Astrocyte (in vitro differentiated cells and primary cell): ENCODE measurements around the gene ADM5. TPM values are rescaled to one million over a fixed set of nuclear protein-coding genes. Genes with fewer than 3 reads are reported as not detected.

Source experiments
- DNase-seq: peaks from one replicate; pipeline ENCODE4 v3.0.0-alpha.2; 2010; ENCODE audit warnings: low read depth
- FAIRE-seq: peaks from 2 replicates; lab custom pipeline; 2011; peaks lifted over from hg19 to GRCh38; lab: Jason Lieb, UNC
- H2AFZ ChIP-seq: 2 replicates; pipeline ENCODE4 v1.6.0; 2012; ENCODE audit warnings: low read depth, low read length, inconsistent platforms
- H3K27ac ChIP-seq: 2 replicates; pipeline ENCODE4 v1.5.1; 2011; ENCODE audit warnings: low read depth, low read length, inconsistent platforms
- H3K27me3 ChIP-seq: 2 replicates; pipeline ENCODE4 v1.6.0; 2011; ENCODE audit warnings: low read length, inconsistent platforms; ENCODE audit not compliant: insufficient read depth
- H3K36me3 ChIP-seq: 2 replicates; pipeline ENCODE4 v1.5.1; 2011; ENCODE audit warnings: low read length, inconsistent platforms; ENCODE audit not compliant: insufficient read depth
- H3K4me1 ChIP-seq: 2 replicates; pipeline ENCODE4 v1.5.1; 2011; ENCODE audit warnings: low read length, inconsistent platforms; ENCODE audit not compliant: insufficient read depth
- H3K4me2 ChIP-seq: 2 replicates; pipeline ENCODE4 v1.6.0; 2012; ENCODE audit warnings: low read length, inconsistent platforms
- H3K4me3 ChIP-seq: 2 replicates; pipeline ENCODE4 v1.5.1; 2011; ENCODE audit warnings: low read depth, mild to moderate bottlenecking, low read length, inconsistent platforms; ENCODE audit not compliant: insufficient read depth
- H3K79me2 ChIP-seq: 2 replicates; pipeline ENCODE4 v1.6.0; 2012; ENCODE audit warnings: mild to moderate bottlenecking, low read length, inconsistent platforms; ENCODE audit not compliant: insufficient read depth
- H3K9ac ChIP-seq: 2 replicates; pipeline ENCODE4 v1.6.0; 2012; ENCODE audit warnings: mild to moderate bottlenecking, low read length, inconsistent platforms
- H3K9me3 ChIP-seq: 2 replicates; pipeline ENCODE4 v1.5.1; 2012; ENCODE audit warnings: low read depth, mild to moderate bottlenecking, low read length, inconsistent platforms; ENCODE audit not compliant: insufficient read depth
- H4K20me1 ChIP-seq: 2 replicates; pipeline ENCODE4 v1.6.0; 2012; ENCODE audit warnings: low read length, inconsistent platforms; ENCODE audit not compliant: insufficient read depth
- H3K27ac Mint-ChIP-seq: one replicate; pipeline ENCODE4 v1.8.0; 2021; ENCODE audit warnings: mild to moderate bottlenecking, mixed read lengths; ENCODE audit not compliant: unreplicated experiment
- H3K27me3 Mint-ChIP-seq: one replicate; pipeline ENCODE4 v1.8.0; 2021; ENCODE audit warnings: low read depth, mixed read lengths; ENCODE audit not compliant: unreplicated experiment
- H3K36me3 Mint-ChIP-seq: one replicate; pipeline ENCODE4 v1.8.0; 2021; ENCODE audit warnings: low read depth, mixed read lengths; ENCODE audit not compliant: unreplicated experiment
- H3K4me1 Mint-ChIP-seq: one replicate; pipeline ENCODE4 v1.8.0; 2021; ENCODE audit warnings: low read depth, mixed read lengths; ENCODE audit not compliant: unreplicated experiment
- H3K4me3 Mint-ChIP-seq: one replicate; pipeline ENCODE4 v1.8.0; 2021; ENCODE audit warnings: mild to moderate bottlenecking, moderate library complexity, mixed read lengths; ENCODE audit not compliant: unreplicated experiment
- H3K9me3 Mint-ChIP-seq: one replicate; pipeline ENCODE4 v1.8.0; 2021; ENCODE audit warnings: mild to moderate bottlenecking, mixed read lengths; ENCODE audit not compliant: unreplicated experiment
- EZH2 ChIP-seq: IDR thresholded peaks from 2 replicates; pipeline ENCODE4 v1.6.1; 2012; ENCODE audit warnings: mild to moderate bottlenecking, low read length, inconsistent platforms; ENCODE audit not compliant: insufficient read depth
- total RNA-seq: library from RNA; stranded (reverse); gene quantifications from 2 replicates; pipeline ENCODE4 v1.2.1, GENCODE V29; 2021
- TF ChIP-seq, protein P1 (sequence below): IDR thresholded peaks from 2 replicates; pipeline ENCODE4 v1.5.1; 2011; ENCODE audit warnings: low read depth, mild to moderate bottlenecking, inconsistent platforms, low read length, moderate library complexity; ENCODE audit not compliant: insufficient read depth

The ADM5 gene
- total RNA-seq, 1 donor from 2014 or later, result 1.6 TPM

GRCh38 chr19:49665036-49665350, 24.4 kb upstream of the ADM5 start:
- H3K4me1 Mint-ChIP-seq, result peaks cover 9% of the 10 kb centered on the region
- FAIRE-seq (no peak), DNase-seq (no peak)
- H3K27me3 ChIP-seq, result no peaks in the 10 kb centered on the region
- peaks cover 21% of the 10 kb centered on the region for H3K4me1 ChIP-seq
- peaks cover 22% of the 10 kb centered on the region for H4K20me1 ChIP-seq
- H3K79me2 ChIP-seq, result peaks cover 43% of the 10 kb centered on the region
- peaks cover 16% of the 10 kb centered on the region for H3K36me3 ChIP-seq
- peaks cover 16% of the 10 kb centered on the region for H3K36me3 Mint-ChIP-seq
- no peaks in the 10 kb centered on the region for H3K9me3 Mint-ChIP-seq
- H3K4me3 Mint-ChIP-seq, result peak overlapping the region; percentile 100
- TF ChIP-seq EZH2, result no peak
- TF ChIP-seq, protein P1, sequence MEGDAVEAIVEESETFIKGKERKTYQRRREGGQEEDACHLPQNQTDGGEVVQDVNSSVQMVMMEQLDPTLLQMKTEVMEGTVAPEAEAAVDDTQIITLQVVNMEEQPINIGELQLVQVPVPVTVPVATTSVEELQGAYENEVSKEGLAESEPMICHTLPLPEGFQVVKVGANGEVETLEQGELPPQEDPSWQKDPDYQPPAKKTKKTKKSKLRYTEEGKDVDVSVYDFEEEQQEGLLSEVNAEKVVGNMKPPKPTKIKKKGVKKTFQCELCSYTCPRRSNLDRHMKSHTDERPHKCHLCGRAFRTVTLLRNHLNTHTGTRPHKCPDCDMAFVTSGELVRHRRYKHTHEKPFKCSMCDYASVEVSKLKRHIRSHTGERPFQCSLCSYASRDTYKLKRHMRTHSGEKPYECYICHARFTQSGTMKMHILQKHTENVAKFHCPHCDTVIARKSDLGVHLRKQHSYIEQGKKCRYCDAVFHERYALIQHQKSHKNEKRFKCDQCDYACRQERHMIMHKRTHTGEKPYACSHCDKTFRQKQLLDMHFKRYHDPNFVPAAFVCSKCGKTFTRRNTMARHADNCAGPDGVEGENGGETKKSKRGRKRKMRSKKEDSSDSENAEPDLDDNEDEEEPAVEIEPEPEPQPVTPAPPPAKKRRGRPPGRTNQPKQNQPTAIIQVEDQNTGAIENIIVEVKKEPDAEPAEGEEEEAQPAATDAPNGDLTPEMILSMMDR, result no peak
- H3K27me3 Mint-ChIP-seq, result no peaks in the 10 kb centered on the region
- peak overlapping the region; percentile 81 for H2AFZ ChIP-seq
- H3K9me3 ChIP-seq, result peaks cover 4% of the 10 kb centered on the region
- H3K4me3 ChIP-seq, result peak overlapping the region; percentile 94
- peak overlapping the region; percentile 98 for H3K27ac Mint-ChIP-seq
- H3K27ac ChIP-seq, result peak overlapping the region; percentile 44
- peak overlapping the region; percentile 94 for H3K4me2 ChIP-seq
- peak overlapping the region; percentile 92 for H3K9ac ChIP-seq

DNA sequence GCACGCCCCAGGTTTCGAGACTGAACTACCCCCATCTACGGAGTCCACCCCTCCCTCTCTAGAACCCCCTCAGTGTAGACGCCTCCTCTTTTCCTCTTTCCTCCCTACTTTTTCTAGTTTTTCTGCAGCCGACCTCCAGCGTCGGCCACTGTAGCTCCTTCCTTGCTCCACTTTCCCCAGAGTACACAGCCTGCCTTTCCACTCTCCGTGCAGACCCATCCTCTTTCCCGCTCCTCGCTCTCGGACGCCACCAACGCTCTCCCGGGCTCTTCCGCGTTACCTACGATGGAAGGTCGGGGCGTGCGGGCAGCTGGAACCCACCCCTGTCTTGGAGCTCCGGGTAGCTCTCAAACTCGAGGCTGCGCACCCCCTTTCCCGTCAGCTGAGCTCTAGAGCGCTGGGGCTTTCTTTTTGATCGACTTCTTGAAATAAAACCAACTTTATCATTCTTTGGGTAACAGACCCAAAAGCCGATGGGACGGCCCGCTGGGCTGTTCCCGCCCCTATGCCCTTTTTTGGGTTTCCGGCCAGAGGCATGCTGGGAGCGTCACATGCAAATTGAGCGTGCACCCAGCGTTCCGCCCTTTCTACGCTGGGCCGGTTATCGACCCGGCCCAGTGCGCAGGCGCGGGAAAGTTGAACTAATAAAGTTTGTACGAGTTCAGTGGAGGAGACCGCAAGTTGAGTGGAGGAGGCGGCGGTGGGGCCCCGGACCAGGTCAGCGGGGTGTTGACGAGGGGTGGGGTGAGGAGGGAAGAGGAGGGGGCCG, 23.9 kb upstream of the ADM5 start, which contains the start of the genes BCL2L12 and IRF3:
Gene BCL2L12, plus strand, starts transcription at position 583 of the 769 bp plus-strand sequence. CDS start 760 bp downstream, outside the sequence.
Gene IRF3, minus strand, starts transcription at position 507 of the 769 bp plus-strand sequence. CDS start 1,019 bp downstream, outside the sequence.
- Histone ChIP-seq H3K9ac (peak within 1 kb of the TSS; percentile 92), H3K4me1 (peaks cover 21% of the 10 kb centered on the region), H3K27me3 (no peaks in the 10 kb centered on the region), H3K79me2 (peaks cover 43% of the 10 kb centered on the region), H3K4me2 (peak within 1 kb of the TSS; percentile 94), H2AFZ (peak within 1 kb of the TSS; percentile 81), H3K36me3 (peaks cover 12% of the 10 kb centered on the region), H3K4me3 (peak within 1 kb of the TSS; percentile 94), H3K27ac (peak within 1 kb of the TSS; percentile 52), H3K9me3 (no peaks in the 10 kb centered on the region), H4K20me1 (peaks cover 19% of the 10 kb centered on the region)
- H3K27me3 Mint-ChIP-seq, result no peaks in the 10 kb centered on the region
- peak within 1 kb of the TSS; percentile 100 for H3K4me3 Mint-ChIP-seq
- TF ChIP-seq EZH2, result no peak
- TF ChIP-seq, protein P1, result no peak
- H3K4me1 Mint-ChIP-seq, result peaks cover 9% of the 10 kb centered on the region
- FAIRE-seq, result peak; percentile 54
- DNase-seq, result peak; percentile 81
- H3K27ac Mint-ChIP-seq, result peak within 1 kb of the TSS; percentile 98
- H3K9me3 Mint-ChIP-seq, result no peaks in the 10 kb centered on the region
- peaks cover 12% of the 10 kb centered on the region for H3K36me3 Mint-ChIP-seq

GRCh38 chr19:49666120-49666444, 23.3 kb upstream of the ADM5 start:
- peaks cover 12% of the 10 kb centered on the region for H3K36me3 ChIP-seq
- TF ChIP-seq, protein P1, result no peak
- peaks cover 19% of the 10 kb centered on the region for H4K20me1 ChIP-seq
- no peak for DNase-seq
- peak overlapping the region; percentile 94 for H3K4me2 ChIP-seq
- Mint-ChIP-seq H3K36me3 (peaks cover 12% of the 10 kb centered on the region), H3K27me3 (no peaks in the 10 kb centered on the region), H3K4me3 (peak overlapping the region; percentile 100), H3K4me1 (peaks cover 9% of the 10 kb centered on the region), H3K27ac (peak overlapping the region; percentile 98), H3K9me3 (no peaks in the 10 kb centered on the region)
- FAIRE-seq, result no peak
- H3K4me3 ChIP-seq, result peak overlapping the region; percentile 94
- H3K27me3 ChIP-seq, result no peaks in the 10 kb centered on the region
- peak overlapping the region; percentile 44 for H2AFZ ChIP-seq
- H3K4me1 ChIP-seq, result peaks cover 21% of the 10 kb centered on the region
- no peaks in the 10 kb centered on the region for H3K9me3 ChIP-seq
- peak overlapping the region; percentile 52 for H3K27ac ChIP-seq
- peak overlapping the region; percentile 92 for H3K9ac ChIP-seq
- peaks cover 43% of the 10 kb centered on the region for H3K79me2 ChIP-seq
